Measurements from ENCODE around the gene FOXJ3.

The FOXJ3 gene

GRCh38 chr1:42175314-42176054 is 159.6 kb downstream of the FOXJ3 start:
- H3K4me3 ChIP-seq (ENCODE audit: low read length), result no peak overlapping the region
- DNase-seq (ENCODE audit: low read depth), result peak; percentile 77
- TF ChIP-seq CTCF (IDR thresholded peaks at IDR 0.05; ENCODE audit: insufficient read depth, low read depth, low read length, missing control alignments), result no peak

- peak overlapping the region; percentile 4 for H3K4me3 ChIP-seq (ENCODE audit: low read length)
- no peak for TF ChIP-seq CTCF (IDR thresholded peaks at IDR 0.05; ENCODE audit: insufficient read depth, low read depth, low read length, missing control alignments)
- DNase-seq (ENCODE audit: low read depth), result peak; percentile 99
Measured at GRCh38 chr1:42173961-42174735, 160.9 kb downstream of the FOXJ3 start.

GRCh38 chr1:42173155-42173933 is 161.7 kb downstream of the FOXJ3 start:
- peak overlapping the region; percentile 4 for H3K4me3 ChIP-seq (ENCODE audit: low read length)
- peak; percentile 98 for TF ChIP-seq CTCF (IDR thresholded peaks at IDR 0.05; ENCODE audit: insufficient read depth, low read depth, low read length, missing control alignments)
- peak; percentile 56 for DNase-seq (ENCODE audit: low read depth)

GRCh38 chr1:42172381-42173133 is 162.5 kb downstream of the FOXJ3 start:
- no peak overlapping the region for H3K4me3 ChIP-seq (ENCODE audit: low read length)
- peak; percentile 26 for DNase-seq (ENCODE audit: low read depth)
- TF ChIP-seq CTCF (IDR thresholded peaks at IDR 0.05; ENCODE audit: insufficient read depth, low read depth, low read length, missing control alignments), result no peak

- TF ChIP-seq CTCF (IDR thresholded peaks at IDR 0.05; ENCODE audit: insufficient read depth, low read depth, low read length, missing control alignments), result no peak
- no peak for DNase-seq (ENCODE audit: low read depth)
Measured at GRCh38 chr1:42171679-42172266, 163.3 kb downstream of the FOXJ3 start.

More at GRCh38 chr1:42171679-42172266, 163.3 kb downstream of the FOXJ3 start:
- H3K4me3 ChIP-seq (ENCODE audit: low read length), result no peak overlapping the region

Data from epithelial cell of esophagus (primary cell).